A549 (cell line): ENCODE data around the gene SLC11A1. TPM values are rescaled to one million over a fixed set of nuclear protein-coding genes. Genes with fewer than 3 reads are reported as not detected.

Experiments
- ATAC-seq, 2 experiments: fragments of 200-7000 bp in 1 of 2; fragments of >200 bp in 1 of 2; cut with Nextera tagmentation in 1 of 2; cut with Tn5 transposase in 1 of 2; 3 replicates each; pipeline versions ENCODE4 v1.8.0 to v1.9.1; 2018 to 2020; ENCODE audit warnings: mild to moderate bottlenecking in 1 of 2, moderate library complexity in 1 of 2
- CTCF ChIA-PET: fragments of 300-600 bp; sonication (Branson Sonifier 250); formaldehyde crosslinking; extraction: SDS; loops from one replicate; lab custom pipeline; 2021; ENCODE audit warnings: antibody characterized with exemption, inconsistent platforms; lab: Yijun Ruan, JAX
- POLR2A ChIA-PET: fragments of 350-600 bp; formaldehyde crosslinking; extraction: SDS; loops from one replicate; lab custom pipeline; 2021; ENCODE audit warnings: antibody characterized with exemption, inconsistent platforms; lab: Yijun Ruan, JAX
- DNase-seq, 2 experiments: peaks; one replicate each; pipeline versions ENCODE4 v3.0.0 to v3.0.0-alpha.2; 2011 to 2016; ENCODE audit warnings: low read depth in 1 of 2, low spot score in 1 of 2
- FAIRE-seq: peaks from 2 replicates; lab custom pipeline; 2011; peaks lifted over from hg19 to GRCh38; lab: Jason Lieb, UNC
- H3K27ac ChIP-seq, 2 experiments: fragments of >200 bp; sonication (Bioruptor Twin); formaldehyde crosslinking; 3 replicates each; pipeline ENCODE4 v1.5.1; 2016 to 2017
- H3K4me1 ChIP-seq: fragments of >200 bp; sonication (Bioruptor Twin); formaldehyde crosslinking; 3 replicates; pipeline ENCODE4 v1.6.1; 2016
- H3K4me2 ChIP-seq: fragments of >200 bp; sonication (Bioruptor Twin); formaldehyde crosslinking; 3 replicates; pipeline ENCODE4 v1.6.1; 2016
- H3K4me3 ChIP-seq: fragments of >200 bp; sonication (Bioruptor Twin); formaldehyde crosslinking; 3 replicates; pipeline ENCODE4 v1.5.1; 2016
- H3K9me3 ChIP-seq: fragments of >200 bp; sonication (Bioruptor Twin); formaldehyde crosslinking; 3 replicates; pipeline ENCODE4 v1.6.1; 2016
- BHLHE40 ChIP-seq: IDR thresholded peaks from 2 replicates; pipeline ENCODE4 v1.6.1; 2012; ENCODE audit warnings: low read depth, low read length, inconsistent platforms
- CHD2 ChIP-seq: fragments of 150-350 bp; IDR thresholded peaks from 2 replicates; pipeline ENCODE4 v1.6.1; 2014; ENCODE audit warnings: low read length; ENCODE audit not compliant: partially characterized antibody
- CTCF ChIP-seq: fragments of >200 bp; sonication (Bioruptor Twin); formaldehyde crosslinking; IDR thresholded peaks from 3 replicates; pipeline ENCODE4 v1.5.1; 2016
- E2F6 ChIP-seq: IDR thresholded peaks from 2 replicates; pipeline ENCODE4 v1.6.1; 2012; ENCODE audit warnings: low read depth, borderline replicate concordance
- EHMT2 ChIP-seq: fragments of 200-600 bp; sonication (generic); IDR thresholded peaks from 2 replicates; pipeline ENCODE4 v1.6.1; 2016; ENCODE audit warnings: antibody characterized with exemption, low read depth, mild to moderate bottlenecking, moderate library complexity
- EP300 ChIP-seq, 2 experiments: fragments of >200 bp; sonication (Bioruptor Twin); formaldehyde crosslinking; IDR thresholded peaks; 2 replicates in 1 of 2; 3 replicates in 1 of 2; pipeline ENCODE4 v1.6.1; 2016 to 2017
- FOSB ChIP-seq: fragments of 250-450 bp; sonication (Bioruptor Pico); IDR thresholded peaks from 2 replicates; pipeline ENCODE4 v1.5.0; 2020; ENCODE audit warnings: mild to moderate bottlenecking, moderate library complexity
- FOSL2 ChIP-seq, 2 experiments: fragments of 450-650 bp in 1 of 2; fragments of >200 bp in 1 of 2; sonication (Bioruptor Twin) in 1 of 2; formaldehyde crosslinking; IDR thresholded peaks; 2 replicates each; pipeline versions ENCODE4 v1.5.0 to v1.6.1; 2016 to 2020; ENCODE audit warnings: mild to moderate bottlenecking in 1 of 2, moderate library complexity in 1 of 2
- HDAC2 ChIP-seq: fragments of 200-600 bp; sonication (generic); IDR thresholded peaks from 2 replicates; pipeline ENCODE4 v1.6.1; 2016
- HMGXB4 ChIP-seq: fragments of 250-450 bp; sonication (Bioruptor Pico); IDR thresholded peaks from 2 replicates; pipeline ENCODE4 v1.5.0; 2021; ENCODE audit warnings: mild to moderate bottlenecking, moderate library complexity, borderline replicate concordance
- HOXB5 ChIP-seq: fragments of 250-450 bp; sonication (Bioruptor Pico); IDR thresholded peaks from 2 replicates; pipeline ENCODE4 v1.5.0; 2020; ENCODE audit warnings: mild to moderate bottlenecking, moderate library complexity
- JUN ChIP-seq, 2 experiments: fragments of >200 bp; sonication (Bioruptor Twin); formaldehyde crosslinking; IDR thresholded peaks; 2 replicates in 1 of 2; 3 replicates in 1 of 2; pipeline ENCODE4 v1.6.1; 2016 to 2017
- KDM1A ChIP-seq: fragments of 200-600 bp; sonication (generic); IDR thresholded peaks from 2 replicates; pipeline ENCODE4 v1.6.1; 2016; ENCODE audit warnings: low read depth, mild to moderate bottlenecking
- KDM5A ChIP-seq: fragments of 200-600 bp; sonication (generic); IDR thresholded peaks from 2 replicates; pipeline ENCODE4 v1.6.1; 2016; ENCODE audit warnings: antibody characterized with exemption, mild to moderate bottlenecking
- MAX ChIP-seq: IDR thresholded peaks from 2 replicates; pipeline ENCODE4 v1.6.1; 2012
- NFE2L2 ChIP-seq: fragments of 150-350 bp; conservative IDR thresholded peaks from 2 replicates; pipeline ENCODE4 v1.6.1; 2014; ENCODE audit warnings: low read length
- POLR2AphosphoS2 ChIP-seq: conservative IDR thresholded peaks from 2 replicates; pipeline ENCODE4 v1.6.1; 2012; ENCODE audit warnings: low read length, improper control_type of control experiment, inconsistent platforms
- RARB ChIP-seq: fragments of 250-450 bp; sonication (Bioruptor Pico); IDR thresholded peaks from 2 replicates; pipeline ENCODE4 v1.8.0; 2021; ENCODE audit warnings: mild to moderate bottlenecking, moderate library complexity
- RCOR1 ChIP-seq: fragments of 150-350 bp; IDR thresholded peaks from 2 replicates; pipeline ENCODE4 v1.6.1; 2014; ENCODE audit warnings: antibody characterized with exemption, low read length, low read depth
- TFCP2L1 ChIP-seq: fragments of 250-450 bp; sonication (Bioruptor Pico); IDR thresholded peaks from 2 replicates; pipeline ENCODE4 v1.5.0; 2021; ENCODE audit warnings: mild to moderate bottlenecking
- TP53 ChIP-seq: fragments of 250-450 bp; sonication (Bioruptor Pico); IDR thresholded peaks from 2 replicates; pipeline ENCODE4 v1.5.0; 2021; ENCODE audit warnings: mild to moderate bottlenecking, moderate library complexity
- ZC3H11A ChIP-seq: fragments of 450-650 bp; IDR thresholded peaks from 2 replicates; pipeline ENCODE4 v1.6.1; 2014; ENCODE audit warnings: antibody characterized with exemption, mild to moderate bottlenecking
- ZNF302 ChIP-seq: fragments of 250-450 bp; sonication (Bioruptor Pico); IDR thresholded peaks from 2 replicates; pipeline ENCODE4 v1.9.0; 2021; ENCODE audit warnings: inconsistent platforms, mild to moderate bottlenecking, moderate library complexity
- WGBS: methylation state at CpG from one replicate; pipeline ENCODE4 v1.1.6; 2017; ENCODE audit errors: missing lambda C conversion rate; 5-methylcytosine and 5-hydroxymethylcytosine counted together
- polyA plus RNA-seq, 4 experiments: library from polyadenylated mRNA; depleted of rRNA in 3 of 4; stranded (reverse); fragments of >200 nt; fragmentation: RNase III in 1 of 4; extraction: RNeasy Plus Mini Kit Qiagen cat#74134 plus additional on column Dnase treatment in 1 of 4; gene quantifications; 2 replicates in 3 of 4; 3 replicates in 1 of 4; pipeline ENCODE4 v1.2.3, GENCODE V29; 2011 to 2017

The SLC11A1 gene
- polyA plus RNA-seq, 2 of the 4 experiments (the other 2 are of a cell fraction) = 0.18 to 0.52 TPM

- WGBS = 91% methylated on average over 5 of the region's 5 CpGs
- DNase-seq (no peak), FAIRE-seq (no peak), ATAC-seq (no peak)
- H3K4me2 ChIP-seq = no peak overlapping the region
- CTCF ChIA-PET = interaction anchor here (1.2 kb wide), 1 partner anchor 45 kb away, joined by 5 read pairs; no protein-coding TSS in a partner anchor
- POLR2A ChIA-PET = no interaction called here
- H3K4me3 ChIP-seq = no peak overlapping the region
- TF ChIP-seq HOXB5 (CRISPR knock-in tag) = no peak
- no peak for TF ChIP-seq CTCF
- TF ChIP-seq FOSB (CRISPR knock-in tag) = no peak
- no peak for TF ChIP-seq RARB (CRISPR knock-in tag)
- no peak overlapping the region for H3K27ac ChIP-seq
- no peaks in the 10 kb centered on the region for H3K4me1 ChIP-seq
- peaks cover 16% of the 10 kb centered on the region for H3K9me3 ChIP-seq
Observed at GRCh38 chr2:218347172-218347571, 34.9 kb upstream of the SLC11A1 start.

- Histone ChIP-seq H3K27ac (no peak overlapping the region), H3K4me1 (peaks cover 10% of the 10 kb centered on the region), H3K4me3 (no peak overlapping the region), H3K4me2 (no peak overlapping the region), H3K9me3 (peaks cover 16% of the 10 kb centered on the region)
- 82% methylated on average over 14 of the region's 14 CpGs for WGBS
- TF ChIP-seq ZNF302 (CRISPR knock-in tag) (no peak), CHD2 (no peak), JUN (IDR thresholded peaks at IDR 0.05) (no peak), ZC3H11A (no peak), RCOR1 (no peak), FOSL2 (IDR thresholded peaks at IDR 0.05) (no peak), FOSL2 (CRISPR knock-in tag; IDR thresholded peaks at IDR 0.05) (no peak), POLR2AphosphoS2 (no peak), NFE2L2 (no peak), TFCP2L1 (CRISPR knock-in tag) (no peak), MAX (no peak)
- POLR2A ChIA-PET = no interaction called here
- FAIRE-seq (no peak), DNase-seq (no peak), ATAC-seq (no peak)
- CTCF ChIA-PET = interaction anchor here (1.1 to 1.8 kb wide), 3 partner anchors 10 to 42 kb away, joined by 3 to 4 read pairs (median 3); no protein-coding TSS in a partner anchor
Observed at GRCh38 chr2:218354045-218354444, 28.0 kb upstream of the SLC11A1 start.

- POLR2A ChIA-PET = no interaction called here
- no peak for ATAC-seq
- Histone ChIP-seq H3K4me1 (peaks cover 10% of the 10 kb centered on the region), H3K9me3 (peaks cover 16% of the 10 kb centered on the region), H3K4me3 (no peak overlapping the region), H3K4me2 (no peak overlapping the region), H3K27ac (no peak overlapping the region)
- WGBS = 87% methylated on average over 20 of the region's 20 CpGs
- FAIRE-seq = no peak
- CTCF ChIA-PET = interaction anchor here (0.7 to 5.1 kb wide), 10 partner anchors 11 to 492 kb away, joined by 3 to 49 read pairs (median 9); partner anchors contain the start of gene PNKD
- DNase-seq = no peak
- TF ChIP-seq EHMT2 (no peak), BHLHE40 (no peak), NFE2L2 (no peak), E2F6 (no peak), HOXB5 (CRISPR knock-in tag) (no peak), KDM5A (no peak), HMGXB4 (CRISPR knock-in tag) (no peak), RCOR1 (no peak), EP300 (IDR thresholded peaks at IDR 0.05) (no peak), TP53 (CRISPR knock-in tag) (no peak), CTCF (no peak), ZNF302 (CRISPR knock-in tag) (no peak), JUN (IDR thresholded peaks at IDR 0.05) (no peak), KDM1A (no peak), HDAC2 (no peak)
Observed at GRCh38 chr2:218354850-218355443, 27.1 kb upstream of the SLC11A1 start.
